Measurements from ENCODE around the gene EPHB3.

EPHB3 gene

GRCh38 chr3:184543843-184544512 lies 17.6 kb upstream of the EPHB3 start:
- peak; percentile 88 for DNase-seq

- no peak for DNase-seq
These were observed 17.1 kb upstream of the EPHB3 start for GRCh38 chr3:184544513-184544861.

GRCh38 chr3:184545769-184546168 lies 15.8 kb upstream of the EPHB3 start:
- no peak for DNase-seq

GRCh38 chr3:184546252-184546651 lies 15.3 kb upstream of the EPHB3 start:
- DNase-seq, result no peak

GRCh38 chr3:184549796-184550577 lies 11.6 kb upstream of the EPHB3 start:
- DNase-seq, result no peak

- no peak for DNase-seq
These were observed 10.5 kb upstream of the EPHB3 start for GRCh38 chr3:184551103-184551502.

GRCh38 chr3:184551614-184552256 lies 9.8 kb upstream of the EPHB3 start:
- DNase-seq, result no peak

GRCh38 chr3:184552296-184552695 lies 9.3 kb upstream of the EPHB3 start:
- DNase-seq, result no peak

GRCh38 chr3:184552863-184553262 lies 8.7 kb upstream of the EPHB3 start:
- DNase-seq, result no peak

- no peak for DNase-seq
These were observed 8.2 kb upstream of the EPHB3 start for GRCh38 chr3:184553385-184553784.

- no peak for DNase-seq
These were observed 7.1 kb upstream of the EPHB3 start for GRCh38 chr3:184554461-184554860.

GRCh38 chr3:184556582-184557347 lies 4.8 kb upstream of the EPHB3 start:
- no peak for DNase-seq

- DNase-seq, result no peak
These were observed 4.1 kb upstream of the EPHB3 start for GRCh38 chr3:184557348-184557950.

GRCh38 chr3:184558726-184559125 lies 2.9 kb upstream of the EPHB3 start:
- DNase-seq, result peak; percentile 71

GRCh38 chr3:184559336-184559735 lies 2.2 kb upstream of the EPHB3 start:
- DNase-seq, result peak; percentile 99

GRCh38 chr3:184560531-184560930 lies 1.1 kb upstream of the EPHB3 start:
- DNase-seq, result no peak

- DNase-seq, result peak; percentile 56
These were observed 610 bp downstream of the EPHB3 start for GRCh38 chr3:184561913-184562877.

- peak; percentile 30 for DNase-seq
These were observed 1.4 kb downstream of the EPHB3 start for GRCh38 chr3:184562878-184563560.

GRCh38 chr3:184563561-184563925 lies 2.0 kb downstream of the EPHB3 start:
- no peak for DNase-seq

GRCh38 chr3:184563941-184564684 lies 2.5 kb downstream of the EPHB3 start:
- no peak for DNase-seq
